AG09319 (cell line): Measurements from ENCODE around the gene TP53BP1.

Experiments
- DNase-seq: peaks from one replicate; pipeline ENCODE4 v3.0.0-alpha.2; 2010; ENCODE audit warnings: low read depth; ENCODE audit errors: extremely low read depth
- TF ChIP-seq, protein P1 (sequence below): IDR thresholded peaks from 2 replicates; pipeline ENCODE4 v1.5.1; 2011; ENCODE audit warnings: low read depth, mild to moderate bottlenecking, inconsistent platforms, low read length, moderate library complexity

TP53BP1 gene

DNA sequence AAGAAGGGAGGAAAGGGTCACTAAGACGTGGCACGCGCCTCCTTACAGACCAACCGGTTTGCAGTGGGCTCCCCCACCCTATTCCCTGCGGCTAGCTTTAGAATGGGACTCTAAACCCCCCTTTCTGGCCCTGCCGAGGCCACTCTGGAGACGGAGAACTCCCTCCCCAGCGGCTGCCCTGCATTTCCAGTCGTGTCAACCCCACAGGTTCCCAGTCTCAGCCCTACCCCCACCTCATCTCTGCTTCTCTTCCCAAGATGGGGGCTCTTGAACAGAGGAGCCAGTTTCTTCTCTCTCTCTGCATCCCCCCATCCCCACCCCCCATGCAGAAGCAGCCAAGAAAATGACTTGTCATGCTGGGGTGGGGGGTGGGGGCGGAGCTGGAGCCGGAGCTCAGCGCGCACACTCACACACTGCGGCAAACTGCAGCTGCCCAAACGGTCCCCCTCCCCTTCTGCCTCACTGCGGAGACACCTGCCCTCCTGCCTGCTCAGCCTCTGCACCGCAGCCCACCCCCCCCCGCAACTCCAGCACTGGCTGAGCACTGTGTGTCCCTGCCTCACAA is 25.3 kb upstream of the TP53BP1 start:
- no peak for DNase-seq
- TF ChIP-seq, protein P1, sequence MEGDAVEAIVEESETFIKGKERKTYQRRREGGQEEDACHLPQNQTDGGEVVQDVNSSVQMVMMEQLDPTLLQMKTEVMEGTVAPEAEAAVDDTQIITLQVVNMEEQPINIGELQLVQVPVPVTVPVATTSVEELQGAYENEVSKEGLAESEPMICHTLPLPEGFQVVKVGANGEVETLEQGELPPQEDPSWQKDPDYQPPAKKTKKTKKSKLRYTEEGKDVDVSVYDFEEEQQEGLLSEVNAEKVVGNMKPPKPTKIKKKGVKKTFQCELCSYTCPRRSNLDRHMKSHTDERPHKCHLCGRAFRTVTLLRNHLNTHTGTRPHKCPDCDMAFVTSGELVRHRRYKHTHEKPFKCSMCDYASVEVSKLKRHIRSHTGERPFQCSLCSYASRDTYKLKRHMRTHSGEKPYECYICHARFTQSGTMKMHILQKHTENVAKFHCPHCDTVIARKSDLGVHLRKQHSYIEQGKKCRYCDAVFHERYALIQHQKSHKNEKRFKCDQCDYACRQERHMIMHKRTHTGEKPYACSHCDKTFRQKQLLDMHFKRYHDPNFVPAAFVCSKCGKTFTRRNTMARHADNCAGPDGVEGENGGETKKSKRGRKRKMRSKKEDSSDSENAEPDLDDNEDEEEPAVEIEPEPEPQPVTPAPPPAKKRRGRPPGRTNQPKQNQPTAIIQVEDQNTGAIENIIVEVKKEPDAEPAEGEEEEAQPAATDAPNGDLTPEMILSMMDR: no peak

DNA sequence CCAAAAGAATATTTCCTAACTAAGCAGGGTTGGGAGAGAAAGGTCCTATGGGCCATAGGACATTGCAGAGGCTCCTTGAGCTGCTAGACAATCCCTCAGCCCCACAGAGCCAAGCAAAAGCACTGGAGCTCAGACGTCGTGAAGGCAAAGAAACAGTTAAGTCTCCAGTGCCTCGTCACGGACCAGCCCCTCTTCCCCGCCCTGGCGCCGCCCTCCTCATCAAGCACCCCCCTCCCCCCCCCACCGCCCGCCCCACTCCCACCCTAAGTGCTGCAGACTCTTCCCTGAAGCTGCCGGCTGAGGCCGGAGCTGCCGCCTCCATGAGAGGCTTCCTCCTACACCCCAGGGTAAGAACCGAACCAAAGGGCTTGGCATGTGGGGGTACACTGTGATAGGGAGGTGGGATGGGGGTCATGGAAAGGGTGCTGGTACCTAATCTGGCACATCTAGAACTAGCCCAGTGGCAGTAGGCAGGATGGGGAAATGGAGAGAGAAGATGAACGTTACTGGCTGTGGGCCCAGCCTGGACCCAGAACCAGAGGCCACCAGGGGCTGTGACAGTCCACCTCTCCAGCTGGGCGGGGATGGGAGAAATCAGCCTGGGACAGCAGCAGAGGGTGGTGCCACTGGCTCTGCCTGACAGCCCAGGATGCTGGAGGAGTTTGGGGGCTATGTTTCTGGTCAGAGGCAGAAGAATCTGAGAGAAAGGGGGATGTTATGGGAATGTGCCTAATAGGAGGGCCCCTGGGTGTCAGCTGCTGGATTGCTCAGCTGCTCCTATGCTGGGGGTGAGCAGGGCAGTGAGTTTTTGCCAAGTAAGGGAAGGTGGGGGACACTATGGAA is 24.6 kb upstream of the TP53BP1 start, which contains the start of gene MAP1A:
TSS of gene MAP1A (plus strand) at position 255 of the 843 bp plus-strand sequence. CDS start 3,866 bp downstream, outside the sequence.
- peak; percentile 48 for DNase-seq

DNA sequence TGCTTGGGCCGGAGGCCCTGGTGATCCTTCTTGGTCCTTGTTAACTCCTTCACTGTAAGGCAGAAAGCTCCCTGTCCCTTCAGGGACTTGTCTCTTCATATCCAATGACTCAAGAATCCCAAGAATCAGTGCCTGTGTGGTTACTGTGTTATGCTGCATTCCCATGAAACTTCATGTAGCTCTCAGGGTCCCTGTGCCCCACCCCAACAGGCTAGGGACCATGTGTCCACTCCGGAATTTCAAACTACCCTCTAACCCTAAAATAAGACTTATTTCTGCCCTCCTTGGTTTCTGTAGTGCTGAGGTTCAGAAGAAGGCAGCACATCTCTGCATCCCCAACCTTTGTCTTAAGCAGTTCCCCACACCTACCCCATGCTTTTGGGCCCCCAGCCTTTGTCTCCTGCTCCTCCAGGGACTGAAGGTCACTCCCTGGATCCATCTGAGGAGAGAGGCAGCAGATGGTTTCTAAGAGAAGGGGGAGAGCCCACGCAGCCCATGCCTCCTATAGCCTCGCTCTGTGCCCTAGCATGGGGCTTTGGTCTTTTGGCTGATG is 23.9 kb upstream of the TP53BP1 start:
- no peak for DNase-seq
- TF ChIP-seq, protein P1: no peak

More for the DNA sequence above, 24.6 kb upstream of the TP53BP1 start, which contains the start of gene MAP1A:
- TF ChIP-seq, protein P1: no peak

DNA sequence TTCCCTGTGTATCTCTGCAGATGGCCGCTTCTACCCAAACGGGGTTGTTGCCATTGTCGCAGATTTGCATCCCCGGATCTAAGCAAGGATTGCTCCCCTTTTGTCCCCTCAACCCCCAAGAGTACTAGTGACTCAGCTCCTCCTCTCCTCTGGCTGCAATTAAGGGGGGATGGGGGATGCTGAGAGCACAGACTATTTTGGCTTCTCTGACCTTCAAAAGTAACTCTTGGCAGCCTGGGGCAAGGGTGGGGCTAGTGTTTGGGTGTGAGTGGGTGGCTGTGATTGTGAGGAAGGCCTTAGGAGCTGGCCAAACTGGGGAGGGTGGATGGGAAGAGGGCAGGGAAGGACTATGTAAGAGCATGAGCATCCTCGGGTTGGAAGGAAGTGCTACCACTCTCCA is 23.2 kb upstream of the TP53BP1 start:
- DNase-seq: peak; percentile 80
- TF ChIP-seq, protein P1: no peak

DNA sequence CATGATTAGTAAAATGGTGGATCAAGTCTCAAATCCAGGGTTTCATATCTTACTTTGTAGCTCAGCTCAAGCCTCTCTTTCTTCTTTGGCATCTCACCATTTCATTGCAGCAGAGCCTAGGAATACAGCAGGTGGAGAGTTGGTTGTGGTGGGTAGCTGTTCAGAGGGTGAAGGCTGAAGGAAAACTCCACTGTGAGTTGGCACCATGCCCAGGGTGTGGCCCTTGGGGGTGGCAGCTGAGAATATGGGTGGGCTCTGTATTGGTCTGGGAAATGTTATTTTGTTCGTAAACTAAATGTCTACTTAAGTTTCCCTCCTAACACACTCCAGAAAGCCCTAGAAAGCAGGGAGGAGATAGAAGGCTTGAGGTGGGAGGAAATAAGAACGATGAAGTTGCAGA is 22.8 kb upstream of the TP53BP1 start:
- DNase-seq: no peak
- TF ChIP-seq, protein P1: no peak

DNA sequence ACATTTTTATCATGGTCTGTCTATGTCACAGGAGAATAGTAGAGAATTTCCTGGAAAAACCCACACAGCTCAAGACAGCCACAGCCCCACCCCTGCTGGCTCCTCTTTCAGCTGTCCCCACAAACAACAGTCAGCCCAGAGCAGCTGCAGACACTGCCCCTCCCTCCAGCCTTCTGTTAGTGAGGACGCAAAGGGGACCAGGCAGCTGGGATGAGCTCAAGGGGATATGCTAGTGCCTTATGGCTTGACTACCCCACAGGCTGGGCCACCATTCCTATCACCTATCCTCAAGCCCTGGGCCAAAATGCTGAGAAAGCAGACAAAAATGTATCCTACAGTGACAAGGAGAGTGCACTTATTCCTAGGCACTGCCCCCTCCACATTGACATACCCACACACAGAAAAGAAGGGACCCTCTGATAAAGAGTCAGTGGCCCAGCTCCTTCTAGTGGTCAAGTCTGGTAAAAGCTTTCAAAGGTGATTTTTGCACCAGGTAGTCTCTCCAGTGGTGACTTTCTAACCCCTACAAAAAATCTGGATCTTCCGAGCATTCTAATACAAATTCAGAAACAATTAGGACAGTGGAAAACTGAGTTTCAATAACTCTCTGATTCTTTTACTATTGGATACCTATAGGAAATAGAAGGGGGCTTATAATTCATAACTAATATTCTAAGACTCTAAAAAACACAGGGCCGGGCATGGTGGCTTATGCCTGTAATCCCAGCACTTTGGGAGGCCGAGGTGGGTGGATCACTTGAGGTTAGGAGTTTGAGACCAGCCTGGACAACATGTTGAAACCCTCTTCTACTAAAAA is 21.5 kb upstream of the TP53BP1 start:
- TF ChIP-seq, protein P1: peak; percentile 61
- no peak for DNase-seq
